ENCODE data around the gene KRTAP10-1.
A peak's percentile ranks its signal among the peaks of the same experiment; 100 is the strongest.

The KRTAP10-1 gene

DNA sequence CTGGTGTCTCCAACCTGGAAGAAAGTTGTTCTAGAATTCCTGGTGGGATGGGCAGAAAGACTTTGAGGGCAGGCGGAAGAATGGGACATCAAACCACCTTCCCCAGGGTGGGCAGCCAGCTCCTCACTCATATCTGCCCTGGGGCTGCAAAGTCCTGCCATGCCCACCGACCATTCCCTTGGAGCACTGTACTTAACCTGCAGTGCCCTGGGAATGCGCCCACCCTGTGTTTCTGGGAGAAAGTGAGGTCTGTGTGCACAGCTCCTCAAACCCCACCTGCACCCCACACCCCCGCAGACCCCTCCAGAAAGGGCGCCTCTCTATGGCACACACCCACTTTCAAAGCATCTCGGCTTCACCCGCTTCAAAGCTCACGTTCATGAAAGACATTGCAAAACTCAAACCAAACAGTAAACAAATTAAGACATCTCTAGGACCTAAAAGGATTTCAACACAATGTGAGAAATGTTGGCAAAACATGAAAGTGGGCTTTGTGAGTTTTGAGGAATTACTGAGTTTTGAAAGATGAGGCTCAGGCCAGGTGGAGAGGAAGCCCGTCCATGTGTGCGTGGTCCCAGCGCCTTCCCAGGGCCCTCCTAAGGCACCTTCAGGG, 25.1 kb downstream of the KRTAP10-1 start:
- H3K9me3 Mint-ChIP-seq: no peaks in the 10 kb centered on the region
- no peak overlapping the region for H3K27ac Mint-ChIP-seq
- no peaks in the 10 kb centered on the region for H3K4me1 Mint-ChIP-seq (ENCODE audit: low read depth)
- H3K36me3 Mint-ChIP-seq (ENCODE audit: low read depth): no peaks in the 10 kb centered on the region
- DNase-seq (ENCODE audit: low spot score): no peak
- H3K27me3 Mint-ChIP-seq (ENCODE audit: low read depth): no peaks in the 10 kb centered on the region
- H3K4me3 Mint-ChIP-seq: no peak overlapping the region

DNA sequence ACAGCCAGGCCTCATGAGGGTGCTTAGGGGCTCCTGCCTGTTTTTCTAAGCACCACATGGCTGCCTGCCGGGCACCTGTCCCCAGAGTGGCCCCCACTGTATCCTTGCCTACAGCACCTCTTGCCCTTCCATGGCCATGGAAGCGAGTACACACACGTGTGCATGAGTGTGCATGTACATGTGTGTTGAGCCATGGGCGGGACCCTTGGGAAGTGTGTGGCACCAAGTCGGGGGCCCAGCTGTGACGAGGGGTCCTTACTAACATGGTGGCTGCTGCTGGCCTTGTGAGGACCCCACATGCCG, 25.8 kb downstream of the KRTAP10-1 start:
- Mint-ChIP-seq H3K4me3 (no peak overlapping the region), H3K27me3 (ENCODE audit: low read depth) (no peaks in the 10 kb centered on the region), H3K9me3 (no peaks in the 10 kb centered on the region), H3K27ac (no peak overlapping the region), H3K4me1 (ENCODE audit: low read depth) (no peaks in the 10 kb centered on the region), H3K36me3 (ENCODE audit: low read depth) (no peaks in the 10 kb centered on the region)
- DNase-seq (ENCODE audit: low spot score): no peak

DNA sequence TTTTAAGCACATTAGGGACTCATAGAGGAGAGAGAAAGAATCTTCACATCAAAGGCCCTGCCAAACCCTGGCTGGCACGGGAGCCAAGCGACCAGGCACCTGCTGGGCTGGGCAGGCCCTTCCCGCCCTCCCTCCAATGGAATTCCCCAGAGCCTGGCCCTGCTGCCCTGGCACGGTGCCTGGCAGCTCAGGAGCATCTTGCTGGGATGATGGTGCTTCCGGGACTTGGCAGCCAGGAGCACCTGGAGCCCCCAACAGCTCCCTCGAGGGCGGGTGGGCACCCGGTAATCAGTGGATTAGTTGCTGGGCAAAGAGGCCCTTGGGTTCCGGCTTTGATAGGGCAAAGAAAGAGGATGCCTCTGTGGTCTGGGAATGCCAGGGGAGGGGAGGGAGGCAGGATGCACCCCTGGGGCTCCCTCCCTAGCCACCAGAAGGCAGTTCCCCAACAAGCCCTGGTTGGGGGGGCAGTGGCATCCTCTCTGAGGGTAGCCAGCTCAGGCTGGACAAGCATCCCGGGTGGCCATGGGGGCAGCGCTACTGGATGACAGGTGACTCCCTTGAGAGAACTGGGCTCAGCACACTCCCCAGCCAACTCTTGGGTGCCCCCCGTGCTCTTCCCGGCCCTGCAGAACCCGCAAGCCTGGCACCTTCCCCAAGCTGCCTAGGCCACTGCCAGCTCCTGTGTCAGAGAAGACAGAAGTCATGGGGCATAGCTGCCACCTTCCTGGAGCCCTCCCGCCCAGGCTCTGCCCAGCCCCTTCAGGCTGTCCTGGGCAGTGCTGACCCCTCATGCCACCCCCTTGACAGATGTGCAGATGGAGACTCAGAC, 26.4 kb downstream of the KRTAP10-1 start:
- H3K27me3 Mint-ChIP-seq (ENCODE audit: low read depth): no peaks in the 10 kb centered on the region
- no peaks in the 10 kb centered on the region for H3K9me3 Mint-ChIP-seq
- no peaks in the 10 kb centered on the region for H3K36me3 Mint-ChIP-seq (ENCODE audit: low read depth)
- no peak for DNase-seq (ENCODE audit: low spot score)
- no peak overlapping the region for H3K4me3 Mint-ChIP-seq
- no peaks in the 10 kb centered on the region for H3K4me1 Mint-ChIP-seq (ENCODE audit: low read depth)
- H3K27ac Mint-ChIP-seq: no peak overlapping the region

DNA sequence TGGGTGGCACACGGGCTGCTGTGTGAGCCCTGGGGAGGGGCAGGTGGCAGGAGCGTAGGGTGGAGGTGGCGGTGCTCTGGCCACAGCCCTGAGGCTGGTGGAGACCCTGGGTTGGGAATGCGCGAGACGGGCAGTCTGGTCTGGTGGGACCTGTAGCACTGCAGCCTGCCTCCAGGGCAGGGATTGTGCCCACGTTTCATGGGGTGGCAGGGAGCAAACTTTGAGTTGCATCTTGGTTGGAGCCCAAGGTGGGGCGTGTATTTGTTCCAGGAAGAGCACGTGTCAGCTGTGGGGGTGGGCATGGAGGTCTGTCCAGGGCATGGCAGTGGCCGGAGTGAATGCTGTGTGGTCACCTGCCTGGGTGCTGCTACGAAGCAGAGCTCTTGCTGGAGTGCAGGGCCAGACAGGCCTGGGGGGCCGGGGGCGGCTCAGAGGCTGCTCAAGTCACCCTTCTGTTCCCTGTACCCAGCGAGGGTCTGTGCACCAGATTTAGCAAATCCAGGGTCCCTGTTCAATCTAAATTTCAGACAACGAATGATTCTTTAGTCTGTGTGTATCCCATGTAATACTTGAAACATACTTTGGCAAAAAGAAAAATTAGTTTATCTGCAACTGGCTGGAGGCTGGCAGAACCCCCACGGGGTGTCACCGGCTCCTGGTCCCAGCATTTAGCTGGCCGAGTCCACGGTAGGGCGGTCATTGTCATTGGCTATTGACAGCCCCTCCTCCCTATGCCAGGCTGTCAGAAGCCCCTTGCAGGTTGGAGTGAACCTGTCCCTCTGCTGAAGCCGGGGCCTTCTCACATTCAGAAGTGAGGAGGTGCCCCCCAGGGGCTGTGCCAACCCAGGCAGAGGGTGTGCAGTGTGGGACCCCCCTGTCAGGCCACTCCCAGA, 27.3 kb downstream of the KRTAP10-1 start:
- H3K4me3 Mint-ChIP-seq: no peak overlapping the region
- no peaks in the 10 kb centered on the region for H3K9me3 Mint-ChIP-seq
- no peak overlapping the region for H3K27ac Mint-ChIP-seq
- no peaks in the 10 kb centered on the region for H3K36me3 Mint-ChIP-seq (ENCODE audit: low read depth)
- no peaks in the 10 kb centered on the region for H3K27me3 Mint-ChIP-seq (ENCODE audit: low read depth)
- no peak for DNase-seq (ENCODE audit: low spot score)
- H3K4me1 Mint-ChIP-seq (ENCODE audit: low read depth): no peaks in the 10 kb centered on the region

DNA sequence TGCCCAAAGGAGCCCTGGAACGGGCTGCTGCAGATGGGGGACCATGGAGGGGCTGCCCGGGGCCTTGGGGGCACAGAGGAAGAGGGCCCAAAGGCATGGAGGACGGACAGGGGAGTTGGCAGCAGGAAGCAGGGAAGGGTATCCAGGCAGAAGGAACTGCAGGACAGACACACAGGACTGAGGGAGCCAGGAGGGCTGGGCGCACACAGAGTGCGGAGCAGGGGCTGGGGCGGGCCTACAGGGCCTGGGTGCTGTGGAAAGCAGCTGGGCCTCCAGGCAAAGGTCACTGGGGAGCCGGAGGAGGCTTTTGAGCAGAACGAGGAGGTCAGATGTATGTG, 28.1 kb downstream of the KRTAP10-1 start:
- Mint-ChIP-seq H3K27ac (no peak overlapping the region), H3K4me1 (ENCODE audit: low read depth) (no peaks in the 10 kb centered on the region), H3K4me3 (no peak overlapping the region), H3K27me3 (ENCODE audit: low read depth) (no peaks in the 10 kb centered on the region), H3K36me3 (ENCODE audit: low read depth) (no peaks in the 10 kb centered on the region), H3K9me3 (no peaks in the 10 kb centered on the region)
- no peak for DNase-seq (ENCODE audit: low spot score)

DNA sequence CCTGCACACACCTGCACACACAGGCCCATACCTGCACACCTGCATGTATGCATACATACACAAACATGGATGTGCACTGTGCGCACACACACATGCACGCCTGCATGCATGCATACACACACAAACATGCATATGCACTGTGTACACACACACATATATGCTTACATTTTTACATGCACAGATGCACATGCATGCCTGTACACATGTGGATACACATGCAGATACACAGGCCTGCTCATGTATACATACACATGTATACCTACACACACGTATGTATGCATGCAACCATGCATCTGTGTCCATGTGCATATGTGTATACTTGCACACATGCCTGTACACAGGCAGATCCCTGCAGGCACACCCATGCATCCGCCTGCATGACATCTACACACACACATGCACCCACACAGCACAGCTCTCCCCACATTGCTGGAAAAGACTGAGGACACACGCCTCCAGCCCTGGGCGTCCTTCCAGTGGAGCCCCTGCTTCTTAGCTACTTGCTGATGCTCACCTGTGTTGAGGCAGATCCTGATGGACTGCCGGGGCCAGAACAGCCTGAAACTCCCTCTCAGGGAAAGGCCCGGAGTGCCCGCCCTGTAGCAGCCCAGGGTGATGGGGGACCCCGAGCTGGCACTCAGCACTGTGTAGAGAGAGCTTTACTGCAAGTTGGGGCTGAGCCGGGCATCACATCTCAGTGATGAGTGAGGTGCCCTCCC, 28.6 kb downstream of the KRTAP10-1 start:
- Mint-ChIP-seq H3K4me3 (no peak overlapping the region), H3K27ac (no peak overlapping the region), H3K4me1 (ENCODE audit: low read depth) (no peaks in the 10 kb centered on the region), H3K36me3 (ENCODE audit: low read depth) (no peaks in the 10 kb centered on the region), H3K27me3 (ENCODE audit: low read depth) (no peaks in the 10 kb centered on the region), H3K9me3 (no peaks in the 10 kb centered on the region)
- DNase-seq (ENCODE audit: low spot score): no peak

DNA sequence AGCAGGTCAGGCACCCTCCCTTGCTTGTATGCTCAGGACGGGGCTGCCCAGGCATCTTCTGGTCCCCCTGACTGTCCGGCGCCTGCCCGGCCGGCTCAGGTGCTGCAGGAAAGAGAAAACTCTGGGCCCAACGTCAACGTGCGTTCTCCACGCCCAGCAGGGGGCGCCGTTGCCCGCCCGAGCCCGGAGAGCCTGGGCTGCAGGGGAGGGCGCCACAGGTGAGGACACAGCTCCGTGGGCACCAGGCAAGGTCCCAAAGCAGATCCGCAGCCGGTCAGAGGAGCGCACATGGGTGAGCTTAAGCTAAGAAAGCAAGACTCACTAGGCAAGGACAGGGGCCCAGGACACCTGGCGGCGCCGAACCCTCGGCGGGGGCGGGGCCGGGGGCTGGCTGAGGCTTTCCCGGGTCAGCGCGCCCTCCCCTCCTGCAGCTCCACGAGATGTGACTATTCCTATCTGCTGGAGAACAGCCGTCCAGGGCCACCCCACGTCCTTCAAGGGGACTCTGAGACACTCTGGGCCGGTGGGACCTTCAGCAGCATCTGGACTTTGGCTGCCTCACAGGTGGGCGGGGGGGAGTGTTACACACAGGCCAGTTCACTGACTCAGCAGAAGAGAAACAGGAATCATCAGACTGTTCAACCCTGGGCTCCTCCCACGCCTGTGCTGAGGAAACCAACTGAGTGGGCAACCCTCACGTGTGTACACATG, 29.3 kb downstream of the KRTAP10-1 start:
- H3K9me3 Mint-ChIP-seq: no peaks in the 10 kb centered on the region
- H3K27me3 Mint-ChIP-seq (ENCODE audit: low read depth): no peaks in the 10 kb centered on the region
- no peaks in the 10 kb centered on the region for H3K4me1 Mint-ChIP-seq (ENCODE audit: low read depth)
- peak; percentile 59 for DNase-seq (ENCODE audit: low spot score)
- H3K36me3 Mint-ChIP-seq (ENCODE audit: low read depth): no peaks in the 10 kb centered on the region
- no peak overlapping the region for H3K4me3 Mint-ChIP-seq
- no peak overlapping the region for H3K27ac Mint-ChIP-seq

DNA sequence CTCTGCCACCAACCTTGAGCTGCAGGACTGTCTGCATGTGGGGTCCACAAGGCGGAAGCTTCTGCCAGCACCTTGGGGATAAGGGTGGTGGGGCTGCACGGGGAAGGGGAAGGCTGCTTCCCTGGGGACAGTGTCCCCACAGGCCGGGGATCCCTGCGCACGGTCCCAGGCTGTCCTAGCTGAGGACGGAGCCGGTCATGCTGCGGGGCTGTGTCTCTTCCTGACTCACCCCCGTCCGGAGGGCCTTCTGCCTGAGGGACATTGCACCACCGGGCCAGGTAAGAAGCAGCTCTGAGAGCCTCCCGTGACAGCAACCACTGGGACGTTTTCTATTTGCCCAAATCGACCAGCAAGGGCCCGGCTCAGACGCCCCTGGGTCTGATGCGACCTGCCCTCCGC, 29.9 kb downstream of the KRTAP10-1 start:
- no peak overlapping the region for H3K4me3 Mint-ChIP-seq
- no peaks in the 10 kb centered on the region for H3K27me3 Mint-ChIP-seq (ENCODE audit: low read depth)
- H3K4me1 Mint-ChIP-seq (ENCODE audit: low read depth): no peaks in the 10 kb centered on the region
- no peak for DNase-seq (ENCODE audit: low spot score)
- H3K36me3 Mint-ChIP-seq (ENCODE audit: low read depth): no peaks in the 10 kb centered on the region
- no peaks in the 10 kb centered on the region for H3K9me3 Mint-ChIP-seq
- no peak overlapping the region for H3K27ac Mint-ChIP-seq

DNA sequence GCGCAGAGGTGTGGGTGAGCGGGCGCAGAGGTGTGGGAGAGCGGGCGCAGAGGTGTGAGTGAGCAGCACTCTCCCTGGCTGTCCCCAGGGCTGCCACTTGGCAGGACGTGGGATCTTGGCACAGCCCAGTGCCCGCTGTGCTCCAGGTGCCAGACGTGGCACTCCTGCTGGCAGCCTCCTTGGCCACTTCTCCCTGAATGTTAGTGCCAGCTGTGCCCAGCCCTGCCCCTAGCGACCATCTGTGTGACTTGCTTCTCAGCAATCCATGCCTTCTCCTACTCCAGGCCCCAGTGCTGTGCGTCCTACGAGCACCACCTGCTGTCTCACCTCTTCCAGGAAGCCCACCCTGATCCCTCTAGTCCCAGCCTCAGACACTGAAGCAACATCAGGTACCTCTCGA, 30.5 kb downstream of the KRTAP10-1 start:
- H3K27ac Mint-ChIP-seq: no peak overlapping the region
- H3K4me1 Mint-ChIP-seq (ENCODE audit: low read depth): no peaks in the 10 kb centered on the region
- no peak overlapping the region for H3K4me3 Mint-ChIP-seq

DNA sequence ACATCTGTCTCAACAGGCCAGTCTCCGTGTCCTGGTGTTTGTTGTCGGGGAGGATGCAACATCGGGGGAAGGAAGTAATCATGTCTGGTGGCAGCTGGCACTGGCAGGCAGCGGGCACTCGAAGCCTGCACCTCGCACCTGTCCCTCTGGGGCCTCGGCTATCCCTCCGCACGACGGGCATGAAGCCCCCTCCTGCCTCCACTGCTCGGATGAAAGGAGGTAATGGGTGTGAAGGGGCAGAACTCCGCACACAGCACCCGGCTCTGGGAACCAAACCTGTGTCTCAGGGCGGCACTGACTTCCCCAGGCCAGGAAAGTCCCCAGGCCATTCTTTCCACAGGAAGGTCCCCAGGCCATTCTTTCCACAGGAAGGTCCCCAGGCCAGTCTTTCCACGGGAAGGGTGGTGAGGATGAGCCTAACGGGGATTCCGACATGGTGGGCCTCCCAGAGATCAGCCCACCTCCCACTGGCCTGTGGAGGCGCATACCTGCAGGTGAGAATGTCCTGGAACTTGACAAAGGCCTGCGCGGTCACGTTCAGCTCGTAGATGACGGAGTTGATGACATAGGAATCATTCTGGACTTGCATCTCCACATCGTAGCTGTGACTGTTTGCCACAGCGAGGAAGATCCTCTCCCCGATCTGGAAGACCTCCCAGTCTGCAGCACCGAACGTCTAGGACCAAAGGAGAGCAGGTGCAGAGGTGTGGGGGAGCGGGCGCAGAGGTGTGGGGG, 31.1 kb downstream of the KRTAP10-1 start:
- no peaks in the 10 kb centered on the region for H3K36me3 Mint-ChIP-seq (ENCODE audit: low read depth)
- H3K27ac Mint-ChIP-seq: no peak overlapping the region
- H3K9me3 Mint-ChIP-seq: no peaks in the 10 kb centered on the region
- H3K4me3 Mint-ChIP-seq: no peak overlapping the region
- no peak for DNase-seq (ENCODE audit: low spot score)
- no peaks in the 10 kb centered on the region for H3K4me1 Mint-ChIP-seq (ENCODE audit: low read depth)
- H3K27me3 Mint-ChIP-seq (ENCODE audit: low read depth): no peaks in the 10 kb centered on the region

More for the DNA sequence above, 30.5 kb downstream of the KRTAP10-1 start:
- Mint-ChIP-seq H3K36me3 (ENCODE audit: low read depth) (no peaks in the 10 kb centered on the region), H3K9me3 (no peaks in the 10 kb centered on the region), H3K27me3 (ENCODE audit: low read depth) (no peaks in the 10 kb centered on the region)
- no peak for DNase-seq (ENCODE audit: low spot score)

DNA sequence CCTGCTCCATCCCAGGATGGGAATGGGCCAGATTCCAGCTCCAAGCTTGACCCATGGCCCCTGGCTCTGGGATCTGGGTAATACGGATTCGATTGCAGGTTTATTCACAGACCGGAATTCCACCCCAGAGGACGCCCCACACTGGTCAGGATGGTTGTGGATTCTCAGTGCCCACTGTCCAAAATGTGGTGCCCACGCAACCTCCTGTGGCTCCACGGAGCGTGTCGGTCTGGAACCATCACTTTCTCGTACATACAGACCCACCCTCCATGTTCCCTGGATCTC, 31.6 kb downstream of the KRTAP10-1 start:
- DNase-seq (ENCODE audit: low spot score): no peak
- no peaks in the 10 kb centered on the region for H3K36me3 Mint-ChIP-seq (ENCODE audit: low read depth)

DNA sequence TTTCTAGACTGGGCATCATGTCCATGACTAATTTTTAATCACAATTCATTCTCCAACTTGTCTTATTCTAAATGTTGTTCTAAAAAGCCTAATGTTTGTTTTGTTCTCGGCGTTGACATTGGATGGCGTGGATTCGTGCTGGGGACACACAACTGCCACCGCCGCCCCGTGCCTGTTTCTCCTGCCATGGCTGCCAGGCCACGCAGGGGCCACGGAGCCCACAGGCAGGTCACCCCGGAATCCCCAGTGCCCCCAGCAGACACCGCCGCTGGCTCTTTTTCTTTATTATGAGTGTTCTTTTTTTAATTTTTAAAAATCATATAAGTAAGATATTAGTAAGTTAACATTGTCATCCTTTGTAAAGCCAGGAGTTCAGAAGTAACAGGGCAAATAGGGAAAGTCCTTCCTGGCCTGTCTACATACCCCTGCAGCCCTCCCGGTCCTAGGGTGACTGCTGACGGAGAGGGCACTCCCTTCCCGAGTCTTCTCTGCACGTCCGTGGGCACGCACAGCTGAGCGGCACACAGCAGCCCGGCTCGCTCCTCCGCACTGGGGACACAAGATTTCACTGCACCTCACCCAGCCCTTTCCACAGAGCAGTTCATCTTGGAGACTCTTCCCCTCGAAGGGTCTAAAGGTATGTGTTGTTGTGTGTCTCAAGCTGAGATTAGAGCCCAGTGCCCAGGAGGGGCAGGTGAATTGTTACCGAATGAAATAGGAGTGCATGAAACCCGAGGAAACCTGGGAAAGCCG, 32.1 kb downstream of the KRTAP10-1 start:
- DNase-seq (ENCODE audit: low spot score): no peak
- H3K36me3 Mint-ChIP-seq (ENCODE audit: low read depth): no peaks in the 10 kb centered on the region

More for the DNA sequence above, 31.6 kb downstream of the KRTAP10-1 start:
- H3K27ac Mint-ChIP-seq: no peak overlapping the region
- no peaks in the 10 kb centered on the region for H3K9me3 Mint-ChIP-seq
- no peak overlapping the region for H3K4me3 Mint-ChIP-seq
- H3K4me1 Mint-ChIP-seq (ENCODE audit: low read depth): no peaks in the 10 kb centered on the region
- no peaks in the 10 kb centered on the region for H3K27me3 Mint-ChIP-seq (ENCODE audit: low read depth)

More for the DNA sequence above, 32.1 kb downstream of the KRTAP10-1 start:
- Mint-ChIP-seq H3K4me1 (ENCODE audit: low read depth) (no peaks in the 10 kb centered on the region), H3K27ac (no peak overlapping the region), H3K27me3 (ENCODE audit: low read depth) (no peaks in the 10 kb centered on the region), H3K9me3 (no peaks in the 10 kb centered on the region), H3K4me3 (no peak overlapping the region)
